Fibroblast of lung (primary cell): ENCODE measurements around the gene FAM149B1.

Experiments used
- CTCF ChIP-seq, 2 donors: IDR thresholded peaks in 1 of 2; conservative IDR thresholded peaks in 1 of 2; 1 replicate in 1 of 2; 2 replicates in 1 of 2; pipeline ENCODE4 v1.5.1; 2011 to 2012; ENCODE audit warnings: low read length in 2 of 2, control low read depth in 1 of 2, inconsistent platforms in 1 of 2, low read depth in 1 of 2, mild to moderate bottlenecking in 1 of 2
- EZH2 ChIP-seq: IDR thresholded peaks from 2 replicates; pipeline ENCODE4 v1.5.1; 2012; ENCODE audit warnings: low read length, control low read depth, mild to moderate bottlenecking; ENCODE audit errors: missing control alignments

GRCh38 chr10:73232887-73233286 is 65.0 kb downstream of the FAM149B1 start:
- no peak for TF ChIP-seq CTCF (conservative IDR thresholded peaks at IDR 0.05 in 1 of 2, IDR thresholded peaks at IDR 0.05 in 1 of 2; ENCODE audit: low read depth in 1 of 2, low read length in 2 of 2)
- no peak for TF ChIP-seq EZH2
